Fibroblast of peridontal ligament (primary cell): ENCODE data around the gene NIPBL.
A peak's percentile ranks its signal among the peaks of the same experiment; 100 is the strongest.
"Not testable (repeated sequence)": the region's sequence is repeated elsewhere in the genome, so short reads cannot be mapped to it uniquely, and the experiment has no call there.

Source experiments
- DNase-seq: peaks from one replicate; pipeline ENCODE4 v3.0.0-alpha.2; 2010; ENCODE audit errors: extremely low read depth

NIPBL gene

DNA sequence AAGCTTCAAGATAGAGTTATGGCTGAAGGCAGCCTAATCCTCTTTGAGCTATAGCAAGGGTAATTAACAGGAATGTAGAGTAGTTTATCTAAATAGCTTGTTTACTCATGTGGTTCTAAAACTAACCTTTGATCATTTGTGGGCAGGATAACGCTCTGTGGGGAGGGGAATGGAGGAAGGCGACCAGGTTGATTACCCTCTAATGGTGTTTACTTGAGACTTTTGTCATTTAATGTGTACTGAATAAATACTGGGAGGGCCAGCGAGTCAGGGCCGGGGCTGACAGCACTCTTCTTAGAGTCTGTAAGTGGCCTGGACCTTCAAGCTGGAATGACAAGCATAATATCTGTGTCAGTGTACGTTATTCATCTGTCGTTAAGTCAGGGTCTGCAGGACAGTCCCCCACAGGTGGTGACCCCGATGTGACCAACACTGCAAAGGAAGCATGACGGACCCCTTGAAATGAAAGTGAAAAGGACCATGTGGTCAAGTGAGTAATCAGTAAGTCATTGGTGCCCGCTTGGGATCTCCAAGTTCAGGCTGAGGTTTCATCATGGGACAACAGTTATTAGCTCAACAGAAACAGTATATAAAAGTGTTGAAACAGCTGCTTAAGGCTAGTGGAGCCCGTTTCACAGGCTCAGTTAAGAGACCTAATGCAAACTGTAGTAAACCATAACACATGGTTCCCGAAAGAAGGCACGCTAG is 210.1 kb downstream of the NIPBL start:
- peak; percentile 60 for DNase-seq

DNA sequence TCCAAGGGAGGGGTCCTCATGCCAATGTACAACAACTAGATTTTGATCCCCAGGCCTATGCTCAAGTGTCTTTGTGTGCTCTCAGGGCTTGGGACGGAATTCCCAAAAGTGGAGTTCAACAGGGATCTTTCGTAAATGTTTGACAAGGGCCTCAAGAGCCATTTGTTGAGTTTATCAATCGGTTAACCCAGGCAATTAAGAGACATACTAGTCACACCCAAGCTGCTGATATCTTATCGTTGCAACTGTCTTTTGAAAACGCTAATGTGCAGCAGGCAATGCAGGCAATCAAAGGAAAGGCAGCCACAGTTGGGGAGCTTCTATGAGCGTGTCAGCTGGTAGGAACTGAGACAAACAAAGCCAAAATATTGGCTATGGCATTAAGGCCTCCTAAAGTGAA is 211.4 kb downstream of the NIPBL start:
- no peak for DNase-seq

DNA sequence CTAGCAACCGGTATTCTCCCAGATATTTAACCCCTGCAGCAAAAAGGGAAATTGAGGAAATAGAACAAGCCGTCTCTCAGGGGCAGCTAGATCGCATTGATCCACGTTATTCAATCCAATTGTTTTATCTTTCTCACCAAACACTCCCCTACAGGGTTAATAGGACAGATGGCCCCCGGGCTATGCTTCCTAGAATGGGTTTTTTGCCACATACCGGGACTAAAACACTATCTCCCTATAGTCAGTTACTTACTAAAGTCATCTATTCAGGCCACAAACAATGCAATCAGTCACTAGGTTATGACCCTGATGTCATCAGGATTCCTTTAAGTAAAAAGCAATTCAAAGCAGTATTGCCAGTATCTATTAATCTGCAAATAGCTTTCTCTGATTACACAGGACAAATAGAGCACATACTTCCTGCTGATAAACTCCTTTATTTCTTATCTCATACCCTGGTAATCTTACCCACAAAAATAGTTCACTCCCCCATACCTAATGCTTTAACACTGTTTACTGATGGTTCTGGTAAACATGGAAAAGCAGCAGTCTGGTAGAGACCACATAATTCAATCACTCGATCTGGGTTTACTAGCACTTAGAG is 213.7 kb downstream of the NIPBL start:
- no peak for DNase-seq

DNA sequence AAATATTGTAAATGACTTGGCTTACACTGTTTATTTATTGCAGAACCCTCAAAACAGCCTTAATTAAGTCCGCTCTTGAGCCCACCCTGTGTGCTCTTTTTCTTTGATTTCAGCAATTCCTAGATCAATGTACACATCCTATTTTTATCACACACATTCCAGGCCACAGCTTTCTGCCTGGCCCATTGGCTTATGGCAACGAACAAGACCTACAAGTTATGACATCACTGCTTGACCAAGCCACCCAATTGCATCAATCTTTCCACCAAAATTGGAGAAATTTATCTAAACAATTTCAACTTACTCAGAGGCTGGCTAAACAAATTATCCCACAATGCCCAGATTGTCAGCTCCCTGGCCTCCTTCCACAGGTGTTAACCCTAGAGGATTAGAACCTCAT is 214.2 kb downstream of the NIPBL start:
- peak; percentile 80 for DNase-seq

DNA sequence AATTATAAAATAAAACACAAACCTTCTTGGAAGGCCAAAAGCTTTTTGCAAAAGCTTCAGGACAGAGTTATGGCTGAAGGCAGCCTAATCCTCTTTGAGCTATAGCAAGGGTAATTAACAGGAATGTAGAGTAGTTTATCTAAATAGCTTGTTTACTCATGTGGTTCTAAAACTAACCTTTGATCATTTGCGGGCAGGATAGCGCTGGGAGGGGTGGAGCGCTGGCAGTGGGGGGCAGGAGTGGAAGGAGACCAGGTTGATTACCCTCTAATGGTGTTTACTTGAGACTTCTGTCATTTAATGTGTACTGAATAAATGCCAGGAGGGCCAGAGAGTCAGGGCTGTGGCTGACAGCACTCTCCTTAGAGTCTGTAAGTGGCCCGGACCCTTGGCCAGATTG is 217.2 kb downstream of the NIPBL start:
- DNase-seq = not testable (repeated sequence)

DNA sequence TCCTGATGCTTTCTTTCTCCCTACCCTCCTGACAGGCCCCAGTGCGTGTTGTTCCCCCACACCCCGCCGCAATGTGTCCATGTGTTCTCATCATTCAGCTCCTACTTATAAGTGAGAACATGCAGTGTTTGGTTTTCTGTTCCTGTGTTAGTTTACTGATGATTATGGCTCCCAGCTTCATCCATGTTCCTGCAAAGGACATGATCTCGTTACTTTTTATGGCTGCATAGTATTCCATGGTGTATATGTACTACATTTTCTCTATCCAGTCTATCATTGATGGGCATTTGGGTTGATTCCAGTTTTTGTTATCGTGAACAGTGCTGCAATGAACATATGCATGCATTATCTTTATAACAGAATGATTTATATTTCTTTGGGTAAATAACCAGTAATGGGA is 222.7 kb downstream of the NIPBL start:
- DNase-seq = not testable (repeated sequence)

DNA sequence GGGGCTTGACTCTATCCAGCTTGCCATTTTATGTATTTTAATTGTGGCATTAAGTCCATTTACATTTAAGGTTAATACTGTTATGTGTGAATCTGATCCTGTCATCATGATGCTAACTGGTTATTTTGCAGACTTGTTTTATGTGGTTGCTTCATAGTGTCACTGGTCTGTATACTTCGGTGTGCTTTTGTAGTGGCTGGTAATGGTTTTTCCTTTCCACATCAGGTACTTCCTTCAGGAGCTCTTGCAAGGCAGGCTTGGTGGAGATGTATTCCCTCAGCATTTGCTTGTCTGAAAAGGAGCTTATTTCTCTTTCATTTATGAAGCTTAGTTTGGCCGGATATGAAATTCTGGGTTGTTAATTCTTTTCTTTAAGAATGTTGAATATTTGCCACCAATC is 226.7 kb downstream of the NIPBL start:
- DNase-seq = no peak

DNA sequence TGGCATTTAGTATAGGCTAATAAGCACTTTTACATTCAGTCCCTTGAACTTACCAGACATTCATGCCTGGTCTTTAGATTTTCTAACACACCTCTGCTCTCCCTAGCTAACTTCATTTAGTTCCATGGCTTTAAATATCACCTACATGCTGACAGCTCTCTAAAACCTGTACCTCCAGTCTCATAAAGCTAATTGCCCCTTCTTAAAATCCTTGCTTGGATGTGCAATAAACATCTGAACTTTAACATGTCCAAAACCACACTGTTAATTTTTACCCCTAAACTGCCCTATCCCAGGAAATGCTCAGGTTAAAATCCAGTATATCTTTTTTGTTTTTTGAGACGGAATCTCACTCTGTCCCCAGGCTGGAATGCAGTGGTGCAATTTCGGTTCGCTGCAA is 232.8 kb downstream of the NIPBL start:
- no peak for DNase-seq

DNA sequence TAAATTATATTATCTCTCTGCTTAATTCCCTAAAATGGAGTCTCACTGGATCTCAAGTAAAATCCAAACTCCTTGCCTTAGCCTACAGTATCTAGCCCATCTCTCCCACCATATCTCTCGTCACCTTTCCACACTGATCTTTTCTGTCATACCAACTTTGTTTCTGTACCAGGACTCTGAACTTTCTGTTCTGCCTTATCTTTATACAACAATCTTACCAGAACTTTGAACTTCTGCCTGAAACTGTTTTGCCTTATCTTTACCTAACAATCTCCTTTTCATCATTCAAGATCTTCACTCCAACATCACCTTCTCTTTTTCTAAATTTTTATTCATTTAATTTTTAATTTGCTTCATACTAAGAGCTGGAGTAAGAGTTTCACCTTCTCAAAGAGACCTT is 233.6 kb downstream of the NIPBL start:
- no peak for DNase-seq

DNA sequence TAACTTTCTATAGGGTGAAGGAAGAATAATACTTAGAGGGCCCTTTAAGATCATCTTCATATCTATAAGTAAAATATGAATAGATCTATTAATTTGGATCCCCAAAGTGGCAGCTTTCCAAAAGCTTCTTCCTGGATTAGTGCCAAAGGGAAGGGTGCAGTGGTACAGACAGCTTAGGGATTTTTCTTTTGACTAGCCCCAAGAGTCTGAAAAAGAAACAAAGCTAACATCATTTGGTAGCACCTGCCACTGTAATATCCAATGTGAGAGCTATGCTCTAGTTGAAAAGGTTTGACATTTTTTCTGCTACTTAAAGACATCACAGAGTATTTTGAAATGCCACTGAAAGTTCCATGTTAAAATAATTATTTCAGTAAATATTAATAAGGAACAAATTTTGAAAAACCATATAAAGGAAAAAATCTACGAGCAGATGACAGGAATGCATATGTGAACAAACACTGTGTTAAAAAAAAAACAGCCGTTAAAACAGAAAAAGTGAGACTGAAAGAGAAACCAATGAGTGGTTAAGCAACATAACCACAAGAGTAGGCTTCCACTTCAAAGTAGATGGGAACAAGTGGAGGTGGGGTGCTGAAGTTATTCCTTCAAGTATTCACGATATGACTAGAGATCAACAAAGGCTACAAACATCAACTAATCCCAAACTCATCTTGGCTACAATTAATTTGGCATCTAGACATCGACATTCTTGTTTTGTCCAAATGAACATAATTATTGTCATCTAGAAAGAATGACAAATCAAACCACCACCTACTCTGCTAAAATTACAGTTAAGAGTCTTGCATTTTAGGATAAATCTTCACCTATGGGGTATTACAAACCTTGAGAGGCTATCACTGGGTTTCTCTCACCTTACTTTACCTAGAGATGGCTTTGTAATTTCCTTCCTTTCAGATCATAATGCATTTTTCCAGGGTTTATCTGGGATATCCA is 235.1 kb downstream of the NIPBL start:
- DNase-seq = peak; percentile 48

DNA sequence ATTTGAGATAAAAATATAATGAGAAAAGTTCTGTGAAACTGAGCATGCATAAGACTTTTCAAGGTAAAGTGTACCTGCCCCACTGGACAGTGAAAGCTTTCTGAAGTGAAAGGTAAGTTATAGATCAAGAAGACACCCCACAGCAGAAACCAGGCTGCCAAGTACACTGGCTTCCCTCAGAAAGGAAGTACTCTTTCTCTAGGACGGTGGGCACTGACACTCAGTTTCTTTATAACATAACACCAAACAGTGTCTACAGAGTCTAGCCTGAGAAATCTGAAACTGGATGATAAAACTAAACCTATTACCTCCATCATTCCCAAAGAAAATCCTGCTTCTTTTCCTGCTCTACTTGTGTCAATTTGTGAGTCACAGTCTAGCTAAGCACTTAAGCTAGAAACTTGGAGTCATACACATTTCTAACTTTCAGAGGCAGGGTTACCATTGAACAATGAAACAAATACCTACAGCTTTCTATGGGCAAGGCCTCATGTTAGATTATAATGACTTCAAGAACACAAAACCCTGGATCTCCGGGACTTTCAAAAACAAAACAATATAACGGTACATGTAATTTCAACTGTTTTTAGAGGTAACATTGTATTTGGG is 235.9 kb downstream of the NIPBL start:
- DNase-seq = peak; percentile 13
